Hematopoietic multipotent progenitor cell treated with erythropoietin and hydrocortisone succinate and interleukin-3 and kit ligand, for 15 days (in vitro differentiated cells): Measurements from ENCODE around the gene ANKRD11.
"Not testable (repeated sequence)": the region's sequence is repeated elsewhere in the genome, so short reads cannot be mapped to it uniquely, and the experiment has no call there.

ENCODE experiments used
- DNase-seq: peaks from one replicate; pipeline ENCODE4 v3.0.0-alpha.2; 2015; ENCODE audit warnings: low spot score

ANKRD11 gene

DNA sequence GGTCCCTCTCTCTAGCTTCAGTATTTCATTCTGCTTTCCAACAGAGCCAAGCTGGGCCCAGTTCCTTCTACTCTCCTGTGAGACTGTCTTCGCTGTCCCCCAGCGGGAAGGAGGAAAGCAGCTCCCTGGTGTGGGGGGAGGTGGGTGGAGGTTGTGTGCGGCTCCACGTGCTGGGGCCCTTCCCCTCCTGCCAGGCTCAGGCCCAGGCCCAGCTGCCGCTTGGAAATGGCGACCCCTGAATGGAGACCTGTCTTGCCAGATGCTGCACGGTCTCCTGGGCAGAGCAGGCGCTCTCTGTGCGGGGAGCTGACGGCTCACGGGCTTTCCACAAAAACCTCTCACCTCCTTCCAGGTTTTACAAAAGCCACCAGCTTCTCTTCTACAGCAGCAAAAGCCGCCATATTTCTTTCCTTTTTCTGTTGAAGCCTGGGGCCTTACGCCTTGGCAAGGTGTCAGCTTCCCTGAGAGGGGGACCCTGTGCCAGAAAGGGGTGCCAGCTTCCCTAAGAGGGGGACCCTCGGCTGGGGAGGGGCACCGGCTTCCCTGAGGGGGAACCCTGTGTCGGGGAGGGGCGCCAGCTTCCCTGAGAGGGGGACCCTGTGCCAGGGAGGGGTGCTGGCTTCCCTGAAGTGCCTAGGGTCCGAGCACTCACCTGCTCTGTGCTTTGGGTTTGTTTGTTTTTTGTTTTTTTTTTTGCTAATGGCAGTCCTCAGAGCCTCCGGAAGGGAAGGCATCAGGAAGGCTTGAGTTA, 225.4 kb downstream of the ANKRD11 start:
- DNase-seq, result no peak

DNA sequence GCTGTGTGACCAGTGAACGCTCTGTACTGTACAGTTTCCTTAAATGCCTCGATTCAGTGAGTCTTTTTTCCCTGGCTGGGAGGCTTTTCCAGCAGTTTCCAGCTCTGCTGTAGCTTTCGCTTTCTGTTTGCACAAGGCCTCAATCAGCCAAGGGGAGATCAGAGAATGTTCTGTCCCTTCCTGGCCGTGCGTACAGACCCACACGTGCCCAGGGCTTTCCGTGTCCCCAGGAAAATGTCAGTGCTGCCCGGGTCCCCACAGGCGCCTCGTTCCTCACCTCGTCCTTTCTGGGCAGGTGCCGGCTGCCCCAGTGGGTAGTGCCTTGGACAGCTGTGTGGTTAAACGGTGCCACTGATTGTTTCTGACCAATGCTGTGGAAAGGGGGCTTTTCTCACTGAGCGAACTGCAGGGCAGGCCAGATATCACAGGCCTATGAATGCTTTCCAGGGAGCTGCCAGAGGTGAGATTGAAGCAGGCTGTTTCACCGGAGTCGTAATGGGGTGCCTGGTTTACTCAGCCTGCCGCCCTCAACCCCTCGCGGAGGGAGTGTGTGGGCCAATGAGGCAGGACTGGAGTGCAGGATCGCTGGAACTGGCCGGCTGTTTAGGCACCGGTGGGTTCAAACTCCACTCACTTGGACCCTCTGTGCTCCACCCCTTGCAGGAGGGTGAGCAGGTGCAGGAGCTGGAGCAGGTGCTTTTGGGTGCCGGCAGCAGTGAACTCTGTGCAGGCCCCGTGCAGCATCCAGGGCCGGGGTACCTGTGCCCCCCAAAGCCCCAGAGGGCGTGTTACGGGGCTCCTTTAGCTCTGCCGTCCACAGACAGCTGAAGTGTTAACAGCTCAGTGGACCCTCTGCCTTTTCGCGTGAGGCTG, 228.4 kb downstream of the ANKRD11 start:
- DNase-seq, result no peak

DNA sequence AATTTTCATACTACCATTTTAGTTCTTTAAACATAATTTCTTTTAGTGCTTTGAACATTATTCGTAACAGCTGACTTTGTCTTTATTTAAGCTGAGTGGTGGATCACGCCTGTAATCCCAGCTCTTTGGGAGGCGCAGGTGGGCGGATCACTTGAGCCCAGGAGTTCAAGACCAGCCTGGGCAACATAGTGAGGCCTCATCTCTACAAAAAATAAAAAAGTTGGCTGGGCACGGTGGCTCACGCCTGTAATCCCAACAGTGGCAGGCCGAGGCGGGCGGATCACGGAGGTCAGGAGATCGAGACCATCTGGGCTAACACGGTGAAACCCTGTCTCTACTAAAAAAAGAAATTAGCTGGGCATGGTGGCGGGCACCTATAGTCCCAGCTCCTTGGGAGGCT, 230.5 kb downstream of the ANKRD11 start:
- not testable (repeated sequence) for DNase-seq

DNA sequence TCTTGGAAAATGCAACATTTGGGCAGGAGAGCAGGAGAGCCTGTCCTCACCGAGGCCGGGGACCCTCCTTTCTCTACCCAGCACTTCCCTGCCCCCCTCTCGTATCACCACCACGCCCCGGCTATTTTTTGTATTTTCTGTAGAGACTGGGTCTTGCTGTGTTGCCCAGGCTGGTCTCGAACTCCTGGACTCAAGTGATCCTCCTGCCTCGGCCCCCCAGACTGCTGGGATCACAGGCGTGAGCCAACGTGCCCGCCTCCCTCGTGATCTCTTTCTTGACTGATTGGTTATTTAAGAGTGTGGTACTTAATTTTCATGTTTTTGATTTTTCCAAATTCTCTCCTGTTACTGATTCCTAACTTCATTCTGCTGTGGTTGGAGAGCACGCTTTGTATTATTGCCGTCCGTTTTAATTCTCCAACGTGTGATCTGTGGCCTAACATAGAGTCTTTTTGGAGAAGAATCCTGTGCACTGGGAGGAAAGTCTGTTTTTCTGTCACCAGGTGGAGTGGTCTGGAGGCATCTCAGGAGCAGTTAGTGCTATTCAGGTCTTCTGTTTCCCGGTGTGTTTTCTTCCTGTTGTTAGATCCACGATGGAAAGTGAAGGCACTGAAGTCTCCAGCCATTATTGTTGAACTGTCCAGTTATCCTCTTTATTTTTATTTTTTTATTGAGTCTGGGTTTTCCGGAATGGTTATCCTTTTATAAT, 232.4 kb downstream of the ANKRD11 start:
- no peak for DNase-seq

DNA sequence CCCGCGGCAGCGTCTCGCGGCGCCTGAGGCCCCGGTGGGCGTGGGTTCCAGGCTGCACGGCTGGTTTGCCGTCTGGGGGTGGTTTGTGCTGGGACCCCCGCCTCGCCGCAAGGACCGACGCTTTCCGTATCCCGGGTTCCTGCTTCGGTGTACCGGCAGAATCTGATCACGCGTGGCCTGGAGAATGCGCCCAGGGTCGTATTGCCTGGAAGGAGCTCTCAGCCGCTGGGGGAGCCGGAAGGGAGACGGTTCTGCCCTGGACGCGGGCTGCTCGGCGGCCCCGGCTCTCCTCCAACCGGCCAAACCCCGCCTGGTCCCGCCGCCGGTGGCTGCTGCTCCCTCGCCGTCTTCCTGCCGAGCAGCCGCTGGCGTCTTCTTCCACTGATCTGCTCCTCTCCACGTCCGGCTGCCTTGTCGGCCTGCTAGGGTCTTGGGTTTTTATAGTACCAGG, 233.1 kb downstream of the ANKRD11 start:
- no peak for DNase-seq

DNA sequence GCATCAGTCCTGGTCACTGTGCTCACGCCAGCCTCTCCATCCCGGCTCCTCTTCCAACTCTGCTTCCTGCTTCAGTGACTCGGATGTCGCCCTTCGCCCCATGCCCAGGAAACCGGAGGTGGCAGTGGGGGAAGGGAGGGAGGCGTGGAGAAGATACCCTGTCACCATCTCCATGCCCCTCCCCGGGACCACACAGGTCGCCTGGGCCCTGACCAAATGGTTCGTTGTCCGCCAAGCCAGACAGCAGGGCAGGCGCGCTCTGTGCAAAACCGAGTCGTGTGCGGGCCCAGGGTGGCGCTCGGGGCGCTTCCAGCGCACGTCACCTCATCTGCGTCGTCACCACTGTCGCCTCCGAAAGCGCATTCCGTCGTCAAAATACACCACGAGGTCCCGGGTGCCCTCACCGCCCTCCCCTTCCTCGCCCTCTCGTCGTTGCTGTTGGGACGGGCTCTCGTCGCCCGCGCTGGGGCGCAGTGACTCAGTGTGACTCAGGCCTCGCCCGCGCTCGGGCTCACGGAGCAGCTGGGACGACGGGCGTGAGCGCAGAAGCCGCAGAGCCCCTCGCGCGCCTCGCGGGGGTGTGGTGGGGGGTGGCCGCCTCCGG, 233.6 kb downstream of the ANKRD11 start:
- no peak for DNase-seq

DNA sequence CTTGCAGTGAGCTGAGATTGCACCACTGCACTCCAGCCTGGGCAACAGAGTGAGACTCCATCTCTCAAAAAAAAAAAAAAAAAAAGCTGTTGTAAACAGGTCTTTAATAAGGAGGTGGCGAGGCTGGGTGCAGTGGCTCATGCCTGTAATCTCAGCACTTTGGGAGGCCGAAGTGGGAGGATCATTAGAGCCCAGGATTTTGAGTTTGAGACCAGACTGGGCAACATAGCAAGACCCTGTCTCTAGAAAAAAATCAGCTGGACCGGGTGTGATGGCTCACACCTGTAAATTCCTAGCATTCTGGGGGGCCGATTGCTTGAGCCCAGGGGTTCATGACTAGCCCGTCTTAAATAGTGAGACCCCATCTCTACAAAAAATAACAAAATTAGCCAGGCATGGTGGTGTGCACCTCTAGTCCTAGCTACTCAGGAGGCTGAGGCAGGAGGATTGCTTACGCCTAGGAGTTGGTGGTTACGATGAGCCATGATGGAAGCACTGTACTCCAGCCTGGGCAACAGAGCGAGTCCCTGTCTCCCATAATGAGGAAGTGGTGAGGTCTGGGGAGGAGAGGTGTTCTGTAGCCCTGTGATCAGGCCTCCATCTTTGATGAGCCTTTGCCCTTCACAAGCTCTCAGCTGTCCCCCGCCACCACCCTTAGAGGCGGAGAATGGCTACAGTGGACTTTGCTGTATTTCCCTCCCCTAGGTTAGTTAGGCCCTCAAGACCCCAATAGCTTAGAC, 236.6 kb downstream of the ANKRD11 start:
- no peak for DNase-seq

DNA sequence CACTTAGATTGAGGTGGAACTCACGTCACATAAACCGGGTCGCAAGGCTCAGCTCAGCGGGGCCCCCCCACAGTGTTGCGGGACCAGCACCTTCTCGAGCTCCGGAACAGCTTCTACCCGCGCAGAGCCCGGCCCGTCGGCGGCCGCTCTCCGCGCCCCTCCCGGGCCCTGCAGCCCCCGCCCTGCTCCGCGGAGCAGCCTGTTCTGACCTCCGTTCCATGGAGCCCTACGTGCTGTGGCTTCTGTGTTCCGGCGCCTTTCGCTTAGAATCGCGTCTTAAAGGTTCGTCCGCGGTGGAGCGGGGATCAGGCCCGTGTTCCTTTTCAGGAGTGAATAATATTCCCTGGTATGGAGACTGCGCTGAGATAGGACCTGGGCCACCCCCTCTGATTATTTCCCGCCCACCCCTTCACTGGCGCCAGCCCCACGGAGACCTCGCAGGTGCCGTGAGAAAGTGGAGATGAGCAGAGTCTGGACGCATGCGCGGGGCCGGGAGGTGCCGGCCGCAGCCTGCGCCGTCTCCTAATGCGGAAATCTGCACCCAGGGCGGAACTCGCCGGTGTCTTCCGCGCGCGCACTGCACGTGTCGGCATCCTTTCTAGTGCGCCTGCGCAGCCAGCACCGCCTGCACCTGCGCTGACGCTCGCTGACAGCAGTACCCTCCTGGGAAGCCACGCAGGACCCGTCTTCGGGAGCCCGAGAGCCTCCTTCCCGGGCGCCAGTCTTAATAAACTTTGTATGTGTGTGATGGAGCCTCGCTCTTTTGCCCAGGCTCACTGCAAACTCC, 242.0 kb downstream of the ANKRD11 start:
- no peak for DNase-seq

DNA sequence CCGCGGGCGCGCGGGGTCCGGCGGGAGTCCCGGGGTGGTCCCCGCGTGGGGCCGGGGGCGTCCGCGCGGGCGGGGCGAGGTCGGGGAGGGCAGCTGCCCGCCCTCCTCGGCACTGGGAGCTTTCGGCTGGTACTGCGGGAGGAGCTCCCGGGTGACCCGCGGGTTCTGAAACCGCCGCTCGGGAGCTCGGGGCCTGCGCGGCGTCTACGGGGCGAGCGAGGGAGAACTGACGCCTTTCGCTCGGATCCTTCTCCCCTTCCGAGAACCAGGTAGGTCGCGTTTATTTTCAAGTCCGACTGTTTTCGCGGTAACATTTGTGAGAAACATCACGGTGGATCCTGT, 242.7 kb downstream of the ANKRD11 start:
- not testable (repeated sequence) for DNase-seq

DNA sequence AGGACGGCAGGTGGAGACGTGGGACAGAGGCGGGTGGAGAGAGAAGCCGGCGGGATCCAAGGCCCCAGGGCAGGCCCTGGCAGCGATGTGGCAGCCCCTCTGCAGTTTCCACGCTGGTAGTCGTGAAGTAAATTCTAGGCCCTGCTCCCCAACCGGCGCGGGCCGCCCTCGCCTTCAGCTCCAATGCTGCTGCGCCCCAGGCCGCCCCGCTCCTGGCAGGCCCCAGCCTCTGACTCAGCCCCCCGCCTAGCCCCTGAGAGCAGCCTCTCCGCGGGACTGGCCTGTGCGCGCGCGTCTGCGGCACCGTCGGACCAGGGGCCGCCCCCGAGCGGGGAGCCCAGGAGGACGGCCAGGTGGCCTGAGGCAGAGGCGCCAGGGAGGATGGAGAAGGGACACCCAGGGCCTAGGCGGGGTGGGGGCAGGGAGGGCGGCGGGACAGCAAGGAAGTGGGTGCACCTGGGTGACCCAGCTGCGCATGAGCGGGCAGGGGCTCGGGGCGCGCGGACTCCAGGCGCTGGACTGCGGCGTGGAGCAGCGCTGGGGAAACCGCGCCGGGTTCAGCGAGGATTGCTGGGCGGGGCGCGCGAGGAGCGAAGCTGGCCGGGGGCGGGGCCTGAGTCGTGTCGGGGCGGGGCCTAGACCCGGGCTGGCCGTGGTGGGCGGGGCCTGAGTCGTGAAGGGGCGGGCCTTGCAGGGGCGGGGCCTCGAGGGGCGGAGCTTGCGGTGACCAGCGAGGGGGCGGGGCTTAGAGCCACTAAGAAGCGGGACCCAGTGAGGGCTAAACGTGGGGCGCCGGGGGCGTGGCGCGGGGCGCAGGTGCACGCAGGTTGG, 243.2 kb downstream of the ANKRD11 start:
- DNase-seq, result peak; percentile 84

DNA sequence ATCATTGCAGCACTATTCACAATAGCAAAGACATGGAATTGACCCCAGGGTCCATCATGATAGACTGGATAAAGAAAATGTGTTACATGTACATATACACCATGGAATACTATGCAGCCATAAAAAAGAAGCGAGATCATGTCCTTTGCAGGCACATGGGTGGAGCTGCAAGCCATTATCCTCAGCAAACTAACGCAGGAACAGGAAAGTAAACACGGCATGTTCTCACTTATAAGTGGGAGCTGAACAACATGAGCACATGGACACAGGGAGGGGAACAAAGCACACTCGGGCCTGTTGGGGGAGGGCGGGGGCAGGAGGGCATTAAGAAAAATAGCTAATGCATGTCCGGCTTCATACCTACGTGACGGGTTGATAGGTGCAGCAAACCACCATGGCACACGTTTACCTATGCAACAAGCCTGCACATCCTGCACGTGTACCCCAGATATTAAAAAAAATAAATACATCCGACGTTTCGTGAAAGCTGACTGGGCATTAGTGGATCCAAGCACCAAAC, 243.9 kb downstream of the ANKRD11 start:
- no peak for DNase-seq

DNA sequence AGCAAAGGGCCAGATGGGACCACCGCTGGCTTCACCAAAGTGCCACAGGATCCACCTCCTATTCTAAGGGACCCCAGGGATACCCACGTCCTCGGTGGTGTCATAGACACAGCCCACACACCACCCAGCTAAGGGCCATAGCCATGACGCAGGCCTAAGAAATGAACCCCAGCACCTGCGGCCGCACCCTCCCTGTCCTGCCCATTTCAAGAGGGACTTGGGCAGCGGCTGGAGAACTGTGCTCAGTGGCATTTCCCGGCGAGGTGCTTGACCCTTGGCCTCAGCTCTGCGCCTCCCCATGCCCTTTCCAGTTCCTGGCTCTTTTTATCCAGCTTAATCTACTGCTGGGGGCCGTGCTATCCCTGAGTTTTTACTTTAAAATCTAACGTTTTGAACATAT, 245.6 kb downstream of the ANKRD11 start:
- no peak for DNase-seq

DNA sequence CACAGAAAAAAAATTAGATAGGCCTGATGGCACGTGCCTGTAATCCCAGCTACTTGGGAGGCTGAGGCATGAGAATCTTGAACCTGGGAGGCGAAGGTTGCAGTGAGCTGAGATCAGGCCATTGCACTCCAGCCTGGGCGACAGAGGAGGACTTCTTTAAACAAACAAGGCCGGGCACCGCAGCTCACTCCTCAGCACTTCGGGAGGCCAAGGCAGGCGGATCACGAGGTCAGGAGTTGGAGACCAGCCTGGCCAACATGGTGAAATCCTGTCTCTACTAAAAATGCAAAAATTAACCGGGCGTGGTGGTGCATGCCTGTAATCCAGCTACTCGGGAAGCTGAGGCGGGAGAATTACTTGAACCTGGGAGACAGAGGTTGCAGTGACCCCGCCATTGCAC, 246.1 kb downstream of the ANKRD11 start:
- not testable (repeated sequence) for DNase-seq

DNA sequence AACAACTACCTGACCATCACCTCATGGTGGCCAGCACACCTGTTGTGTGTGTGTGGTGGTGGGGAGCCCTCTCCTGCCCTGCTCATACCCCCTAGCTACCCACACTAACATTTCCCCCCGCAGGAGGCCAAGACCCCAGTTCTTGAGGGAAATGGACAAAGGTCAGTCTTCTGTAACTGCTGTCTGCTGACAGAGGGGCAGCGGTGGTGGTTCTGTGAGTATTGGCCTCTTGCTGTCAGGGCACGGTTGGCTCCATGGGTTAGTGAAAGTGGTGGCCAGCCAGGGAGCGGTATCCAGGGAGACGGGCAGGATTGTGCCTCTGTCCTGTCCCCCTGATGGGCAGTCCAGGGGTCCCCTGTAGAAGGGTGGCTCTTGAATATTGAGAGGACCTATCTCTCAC, 246.7 kb downstream of the ANKRD11 start:
- no peak for DNase-seq

DNA sequence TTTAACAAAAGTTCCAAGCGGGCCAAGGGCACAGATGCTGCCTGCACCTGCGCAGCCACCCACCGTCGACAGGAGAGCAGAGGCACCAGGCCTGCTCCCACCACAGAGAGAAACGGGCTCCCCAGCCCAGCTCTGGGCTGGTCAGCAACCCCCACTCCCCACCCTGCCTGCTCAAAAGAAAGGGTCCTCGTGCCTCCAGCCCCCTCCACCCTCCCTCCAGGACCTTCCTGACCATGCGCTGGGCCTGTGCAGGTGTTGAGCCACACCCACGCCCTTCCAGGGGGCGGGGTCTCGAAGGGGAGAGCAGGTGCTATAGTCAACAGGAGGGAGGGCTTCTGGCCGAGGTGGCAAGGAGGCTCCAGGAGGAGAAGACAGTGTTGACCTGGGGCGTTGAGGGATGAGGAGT, 247.6 kb downstream of the ANKRD11 start:
- no peak for DNase-seq

DNA sequence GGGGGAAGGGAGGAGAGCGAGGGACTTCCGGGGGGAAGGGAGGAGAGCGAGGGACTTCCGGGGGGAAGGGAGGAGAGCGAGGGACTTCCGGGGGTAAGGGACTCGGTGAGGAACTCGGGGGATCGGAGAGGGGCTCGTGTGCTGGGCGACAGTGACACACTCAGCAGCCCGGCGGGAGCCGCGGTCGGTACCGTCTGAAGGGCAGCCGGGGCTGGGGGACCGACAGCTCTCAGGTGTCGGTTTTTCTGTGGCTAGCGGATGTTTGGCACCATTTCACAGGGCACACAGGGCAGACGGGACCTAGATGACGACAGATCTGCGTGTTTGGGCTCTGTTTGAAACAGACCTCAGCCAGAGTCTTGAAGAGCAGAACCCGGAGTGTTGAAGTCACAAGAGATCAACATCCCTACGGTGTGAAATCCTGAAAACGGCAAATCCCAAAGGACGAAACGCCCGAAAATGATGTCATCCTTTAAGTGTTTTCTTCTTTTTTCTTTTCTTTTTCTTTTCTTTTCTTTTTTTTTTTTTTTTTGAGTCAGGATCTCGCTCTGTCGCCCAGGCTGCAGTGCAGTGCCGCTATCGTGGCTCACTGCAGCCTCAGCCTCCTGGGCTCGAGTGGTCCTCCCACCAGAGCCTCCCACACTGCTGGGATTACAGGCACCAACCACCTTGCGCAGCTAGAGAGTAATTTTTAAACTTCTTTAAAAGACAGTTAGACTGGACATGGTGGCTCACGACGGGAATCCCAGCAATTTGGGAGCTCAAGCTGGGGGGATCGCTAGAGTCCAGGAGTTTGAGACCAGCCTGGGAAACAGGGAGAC, 249.0 kb downstream of the ANKRD11 start:
- peak; percentile 74 for DNase-seq

DNA sequence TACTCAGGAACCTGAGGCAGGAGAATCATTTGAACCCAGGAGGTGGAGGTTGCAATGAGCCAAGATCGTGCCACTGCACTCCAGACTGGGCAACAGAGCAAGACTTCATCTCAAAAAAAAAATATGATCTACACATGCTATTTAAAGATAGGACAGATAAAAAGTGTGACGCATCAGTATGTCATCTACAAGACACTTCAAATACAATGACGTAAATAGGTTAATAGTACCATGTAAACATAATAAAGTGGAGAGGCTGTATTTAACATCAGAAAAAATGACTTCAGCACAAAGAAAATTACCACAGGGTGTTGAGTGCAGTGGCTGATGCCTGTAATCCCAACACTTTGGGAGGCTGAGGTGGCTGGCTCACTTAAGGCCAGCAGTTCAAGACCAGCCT, 252.6 kb downstream of the ANKRD11 start:
- no peak for DNase-seq

DNA sequence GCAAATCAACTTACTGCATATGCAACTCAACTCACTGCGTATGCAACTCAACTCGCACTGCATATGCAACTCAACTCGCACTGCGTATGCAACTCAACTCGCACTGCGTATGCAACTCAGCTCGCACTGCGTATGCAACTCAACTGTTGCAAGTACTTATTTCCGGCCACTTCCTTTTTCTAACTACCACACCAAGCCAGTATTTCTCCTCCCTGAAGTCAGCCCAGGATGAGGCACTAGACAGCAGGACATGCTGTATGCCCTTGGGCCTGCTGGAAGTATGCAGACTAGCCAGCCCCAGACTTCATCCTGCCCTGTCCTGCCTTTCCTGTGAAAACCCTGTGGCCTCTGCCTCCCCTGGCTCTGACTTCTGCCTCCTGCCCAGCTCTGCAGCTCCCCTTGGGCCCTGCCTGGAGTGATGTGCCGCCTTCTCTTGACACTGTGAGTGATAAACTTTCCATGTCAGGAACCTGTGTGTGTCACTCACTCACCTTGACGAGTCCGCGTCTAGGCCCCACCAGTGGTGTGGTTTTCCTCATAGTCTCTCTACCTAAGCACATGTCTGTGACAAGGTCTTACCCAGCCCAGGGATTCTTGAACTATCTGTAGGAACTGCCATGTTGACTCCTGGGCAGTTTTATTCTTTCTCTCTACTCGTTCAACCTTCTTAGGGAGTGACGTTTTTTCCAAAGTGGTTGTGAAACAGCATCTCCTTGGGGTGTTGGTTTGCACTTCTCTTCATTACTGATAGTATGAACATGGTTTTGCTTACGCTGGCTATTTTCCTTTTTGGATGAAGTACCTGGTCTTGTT, 256.5 kb downstream of the ANKRD11 start:
- DNase-seq, result no peak
